K562 (cell line): ENCODE measurements around the gene FAM120C. TPM values are rescaled to one million over a fixed set of nuclear protein-coding genes. Genes with fewer than 3 reads are reported as not detected.

ENCODE experiments used
- ATAC-seq: fragments of 200-7000 bp; cut with Tn5 transposase; 3 replicates; pipeline ENCODE4 v1.9.1; 2020; ENCODE audit warnings: moderate library complexity
- BruUV-seq: library from RNA; stranded (reverse); fragments of 400-500 nt; replicated peaks from 2 replicates; lab custom pipeline; 2021; lab: Mats Ljungman, UMichigan
- CTCF ChIA-PET: fragments of 300-600 bp; formaldehyde crosslinking; extraction: SDS; loops from one replicate; lab custom pipeline; 2021; ENCODE audit warnings: low intra/inter-chr PET ratio; lab: Yijun Ruan, JAX
- POLR2A ChIA-PET: fragments of 300-600, 350-650 bp; sonication (Branson Sonifier 250); formaldehyde crosslinking; extraction: SDS; loops from one replicate; lab custom pipeline; 2021; ENCODE audit warnings: antibody characterized with exemption, inconsistent platforms; lab: Yijun Ruan, JAX
- DNase-seq, 4 experiments: peaks; one replicate each; pipeline versions ENCODE4 v3.0.0 to v3.0.0-alpha.2; 2011 to 2018; ENCODE audit warnings: low spot score in 3 of 4, mixed read lengths in 3 of 4; ENCODE audit errors: extremely low read depth in 1 of 4
- FAIRE-seq: peaks from 2 replicates; lab custom pipeline; 2011; peaks lifted over from hg19 to GRCh38; lab: Jason Lieb, UNC
- H2AFZ ChIP-seq: 2 replicates; pipeline ENCODE4 v1.6.0; 2011; ENCODE audit warnings: low read depth, low read length, control low read depth, inconsistent platforms
- H3K27ac ChIP-seq: fragments of 200-600 bp; 3 replicates; pipeline ENCODE4 v1.8.0; 2011; ENCODE audit warnings: low read depth, mild to moderate bottlenecking, control low read depth, inconsistent platforms, low read length, moderate library complexity, mixed read lengths; ENCODE audit errors: extremely low read depth
- H3K27me3 ChIP-seq, 2 experiments: fragments of 300-600 bp in 1 of 2; 2 replicates in 1 of 2; 3 replicates in 1 of 2; pipeline versions ENCODE4 v1.6.0 to v1.8.0; 2011; ENCODE audit warnings: inconsistent platforms in 2 of 2, low read length in 2 of 2, mild to moderate bottlenecking in 1 of 2, mixed read lengths in 1 of 2, moderate library complexity in 1 of 2; ENCODE audit not compliant: control insufficient read depth in 2 of 2, insufficient read depth in 2 of 2
- H3K36me3 ChIP-seq: fragments of 300-600 bp; 3 replicates; pipeline ENCODE4 v1.8.0; 2011; ENCODE audit warnings: mild to moderate bottlenecking, low read length, inconsistent platforms; ENCODE audit not compliant: control insufficient read depth, insufficient read depth
- H3K4me1 ChIP-seq, 2 experiments: fragments of 200-600 bp in 1 of 2; replicated peaks in 1 of 2; 2 replicates in 1 of 2; 3 replicates in 1 of 2; pipeline versions ENCODE4 v1.5.1 to v1.8.0; 2011; ENCODE audit warnings: inconsistent platforms in 2 of 2, low read length in 2 of 2, mild to moderate bottlenecking in 1 of 2, mixed read lengths in 1 of 2, moderate library complexity in 1 of 2; ENCODE audit not compliant: control insufficient read depth in 2 of 2, insufficient read depth in 2 of 2
- H3K4me2 ChIP-seq: 2 replicates; pipeline ENCODE4 v1.6.1; 2011; ENCODE audit warnings: low read length, control low read depth, inconsistent platforms, mixed read lengths; ENCODE audit not compliant: insufficient read depth
- H3K4me3 ChIP-seq: fragments of 200-600 bp; sonication (generic), shearing (Covaris generic); 2 replicates; pipeline ENCODE4 v1.5.1; 2016; ENCODE audit warnings: control low read depth, inconsistent platforms
- H3K79me2 ChIP-seq: fragments of 200-600 bp; 3 replicates; pipeline ENCODE4 v1.8.0; 2011; ENCODE audit warnings: low read length, inconsistent platforms; ENCODE audit not compliant: control insufficient read depth, insufficient read depth
- H3K9ac ChIP-seq, 2 experiments: 2 replicates each; pipeline versions ENCODE4 v1.6.0 to v1.6.1; 2011; ENCODE audit warnings: low read depth in 2 of 2, low read length in 2 of 2, control low read depth in 1 of 2, inconsistent platforms in 1 of 2, mild to moderate bottlenecking in 1 of 2, mixed read lengths in 1 of 2; ENCODE audit not compliant: insufficient read depth in 1 of 2
- H3K9me1 ChIP-seq: one replicate; pipeline ENCODE4 v1.6.0; 2011; ENCODE audit warnings: inconsistent platforms, mild to moderate bottlenecking, low read length, moderate library complexity; ENCODE audit not compliant: control insufficient read depth, insufficient read depth
- H3K9me3 ChIP-seq: replicated peaks from 2 replicates; pipeline ENCODE4 v1.5.1; 2011; ENCODE audit warnings: low read depth, low read length, inconsistent platforms; ENCODE audit not compliant: control insufficient read depth, insufficient read depth
- H4K20me1 ChIP-seq: replicated peaks from 2 replicates; pipeline ENCODE4 v1.6.1; 2011; ENCODE audit warnings: low read length, inconsistent platforms, mixed read lengths; ENCODE audit not compliant: control insufficient read depth, insufficient read depth
- CBX2 ChIP-seq: fragments of 200-600 bp; sonication (generic); IDR thresholded peaks from one replicate; pipeline ENCODE4 v1.6.1; 2012; ENCODE audit warnings: mild to moderate bottlenecking, low read length, inconsistent platforms; ENCODE audit not compliant: insufficient read depth, poor library complexity, severe bottlenecking
- ETS1 ChIP-seq: conservative IDR thresholded peaks from 2 replicates; pipeline ENCODE4 v1.6.1; 2011; ENCODE audit warnings: low read depth, mild to moderate bottlenecking, low read length; ENCODE audit not compliant: control insufficient read depth
- ETV5 ChIP-seq: sonication (generic); formaldehyde crosslinking; IDR thresholded peaks from 2 replicates; pipeline ENCODE4 v1.4.0; 2020; ENCODE audit warnings: low read depth, mild to moderate bottlenecking, missing genetic modification reagents
- HDAC8 ChIP-seq: fragments of 450-650 bp; IDR thresholded peaks from 2 replicates; pipeline ENCODE4 v1.6.1; 2016; ENCODE audit warnings: mild to moderate bottlenecking, missing genetic modification characterization, moderate library complexity, missing compliant biosample characterization
- HMGN3 ChIP-seq: IDR thresholded peaks from 2 replicates; pipeline ENCODE4 v1.6.1; 2011; ENCODE audit warnings: borderline replicate concordance, low read depth, mild to moderate bottlenecking, mixed read lengths, low read length; ENCODE audit not compliant: insufficient read length; ENCODE audit errors: extremely low read depth
- KDM4B ChIP-seq, 2 experiments: fragments of 450-650 bp in 1 of 2; sonication (generic) in 1 of 2; IDR thresholded peaks; 2 replicates each; pipeline ENCODE4 v1.6.1; 2016 to 2017; ENCODE audit warnings: borderline replicate concordance in 2 of 2, antibody characterized with exemption in 1 of 2, low read depth in 1 of 2, mild to moderate bottlenecking in 1 of 2
- NFIC ChIP-seq: fragments of 450-650 bp; IDR thresholded peaks from 2 replicates; pipeline ENCODE4 v1.6.1; 2017; ENCODE audit warnings: mild to moderate bottlenecking, inconsistent platforms
- NR3C1 ChIP-seq: sonication (generic); formaldehyde crosslinking; IDR thresholded peaks from 2 replicates; pipeline ENCODE4 v1.8.1; 2022; ENCODE audit warnings: missing genetic modification reagents
- SMARCC2 ChIP-seq: fragments of 450-650 bp; IDR thresholded peaks from 2 replicates; pipeline ENCODE4 v1.6.1; 2017; ENCODE audit warnings: antibody characterized with exemption, moderate library complexity, mild to moderate bottlenecking, low read depth
- TAF9B ChIP-seq: fragments of 450-650 bp; IDR thresholded peaks from 2 replicates; pipeline ENCODE4 v1.6.1; 2018; ENCODE audit warnings: mild to moderate bottlenecking; ENCODE audit not compliant: partially characterized antibody
- VEZF1 ChIP-seq: fragments of 200-800 bp; sonication (Bioruptor generic); IDR thresholded peaks from 2 replicates; pipeline ENCODE4 v1.6.1; 2017; ENCODE audit warnings: missing genetic modification characterization, missing compliant biosample characterization
- ZBTB2 ChIP-seq: fragments of 450-650 bp; IDR thresholded peaks from 2 replicates; pipeline ENCODE4 v1.6.1; 2016; ENCODE audit warnings: antibody characterized with exemption
- ZSCAN32 ChIP-seq: fragments of 450-650 bp; formaldehyde crosslinking; IDR thresholded peaks from 2 replicates; pipeline ENCODE4 v1.4.0; 2020; ENCODE audit warnings: mild to moderate bottlenecking, moderate library complexity
- in situ Hi-C: fragments of 300-500 bp; cut with MboI; formaldehyde crosslinking; loops from 4 replicates; pipeline ENCODE4 v1.15.0; 2018; ENCODE audit warnings: inconsistent platforms, mixed read lengths
- intact Hi-C: fragments of 100-400 bp; cut with micrococcal nuclease; formaldehyde crosslinking; loops from 2 replicates; pipeline ENCODE4 v1.14.2; 2022
- polyA plus RNA-seq, 8 experiments: library from polyadenylated mRNA; depleted of rRNA in 4 of 8; stranded (reverse) in 5 of 8; unstranded in 3 of 8; fragments of >200 nt; fragmentation: Nextera tagmentation in 2 of 8; fragmentation: Illumina TruSeq in 1 of 8; extraction: Ambion mirVana in 2 of 8; extraction: Trizol in 1 of 8; gene quantifications; 2 replicates each; pipeline versions ENCODE4 v1.2.1 to v1.2.3, GENCODE V29; 2011 to 2014; ENCODE audit warnings: inconsistent platforms in 1 of 8, missing spikeins in 1 of 8
- total RNA-seq, 7 experiments: library from RNA; depleted of rRNA in 6 of 7; stranded (reverse); fragments of >200 nt in 6 of 7; fragmentation: Illumina TruSeq in 2 of 7; extraction: Trizol in 2 of 7; gene quantifications; 2 replicates each; pipeline versions ENCODE4 v1.2.1 to v1.2.3, GENCODE V29; 2011 to 2021; ENCODE audit warnings: low replicate concordance in 1 of 7

The FAM120C gene
- total and polyA plus RNA-seq, 9 of the 15 experiments (the other 6 are each of a cell fraction or from before 2014, with no cell fraction given): 0.21 to 6.7 (median 2.1) TPM

- no TSS peak for BruUV-seq
- H3K79me2 ChIP-seq: no peaks in the 10 kb centered on the region
- no peak overlapping the region for H3K27ac ChIP-seq
- no peaks in the 10 kb centered on the region for H3K4me1 ChIP-seq
- no peaks in the 10 kb centered on the region for H3K9me3 ChIP-seq
- DNase-seq (no peak), FAIRE-seq (no peak), ATAC-seq (no peak)
- H2AFZ ChIP-seq: no peak overlapping the region
- in situ Hi-C loops (no loop called here), intact Hi-C loops (no loop called here)
- H3K4me2 ChIP-seq: no peak overlapping the region
- no peak overlapping the region for H3K9ac ChIP-seq
- POLR2A ChIA-PET: no interaction called here
- H4K20me1 ChIP-seq: no peaks in the 10 kb centered on the region
- no peaks in the 10 kb centered on the region for H3K36me3 ChIP-seq
- H3K9me1 ChIP-seq: no peaks in the 10 kb centered on the region
- CTCF ChIA-PET: no interaction called here
- TF ChIP-seq ZBTB2 (no peak), ETS1 (no peak), SMARCC2 (no peak), TAF9B (no peak), KDM4B (IDR thresholded peaks at IDR 0.05; ENCODE audit: borderline replicate concordance in 2 of 2, low read depth in 1 of 2) (no peak), NFIC (no peak), CBX2 (no peak), ZSCAN32 (CRISPR knock-in tag) (no peak), ETV5 (CRISPR knock-in tag) (no peak), HDAC8 (tag) (no peak), HMGN3 (no peak), NR3C1 (CRISPR knock-in tag) (no peak), VEZF1 (CRISPR knock-in tag) (no peak)
- H3K27me3 ChIP-seq: no peaks in the 10 kb centered on the region
- no peak overlapping the region for H3K4me3 ChIP-seq
Observed at GRCh38 chrX:54157561-54157960, 25.5 kb downstream of the FAM120C start.
